Right lobe of liver (tissue), 4 donors: Measurements from ENCODE around the gene GABBR1.

Source experiments
- POLR2A ChIP-seq: fragments of 450-650 bp; IDR thresholded peaks from one replicate; pipeline ENCODE4 v1.6.1; 2017; ENCODE audit warnings: antibody characterized with exemption, mild to moderate bottlenecking
- TF ChIP-seq, protein P1 (sequence below), 4 donors: fragments of 200-600 bp in 3 of 4; fragments of 450-650 bp in 1 of 4; IDR thresholded peaks; one replicate each; pipeline versions ENCODE4 v1.5.1 to v1.8.0; 2016 to 2022; ENCODE audit warnings: antibody characterized with exemption in 4 of 4, mild to moderate bottlenecking in 2 of 4
- donor health status: DM: no; HTN: no; CAD: no.
- donor health status: DM: no; HTN: no; CAD: no.
- donor health status: DM: no; HTN: yes; CAD: no.

DNA sequence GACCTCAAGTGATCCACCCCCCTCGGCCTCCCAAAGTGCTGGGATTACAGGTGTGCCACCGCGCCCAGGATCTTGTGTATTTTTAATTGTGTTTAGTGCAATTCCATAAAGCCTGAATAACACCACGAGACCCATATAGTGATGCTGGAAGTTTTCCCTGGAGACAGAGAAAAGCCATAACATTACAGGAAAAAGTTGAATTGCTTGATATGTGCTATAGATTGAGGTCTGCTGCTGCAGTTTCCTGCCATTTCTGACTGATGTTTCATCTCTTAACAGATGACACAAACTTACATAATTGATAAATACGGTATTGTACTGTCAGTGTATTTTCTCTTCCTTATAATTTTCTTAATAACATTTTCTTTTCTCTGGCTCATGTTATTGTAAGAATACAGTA lies 66.1 kb downstream of the GABBR1 start:
- TF ChIP-seq, protein P1, sequence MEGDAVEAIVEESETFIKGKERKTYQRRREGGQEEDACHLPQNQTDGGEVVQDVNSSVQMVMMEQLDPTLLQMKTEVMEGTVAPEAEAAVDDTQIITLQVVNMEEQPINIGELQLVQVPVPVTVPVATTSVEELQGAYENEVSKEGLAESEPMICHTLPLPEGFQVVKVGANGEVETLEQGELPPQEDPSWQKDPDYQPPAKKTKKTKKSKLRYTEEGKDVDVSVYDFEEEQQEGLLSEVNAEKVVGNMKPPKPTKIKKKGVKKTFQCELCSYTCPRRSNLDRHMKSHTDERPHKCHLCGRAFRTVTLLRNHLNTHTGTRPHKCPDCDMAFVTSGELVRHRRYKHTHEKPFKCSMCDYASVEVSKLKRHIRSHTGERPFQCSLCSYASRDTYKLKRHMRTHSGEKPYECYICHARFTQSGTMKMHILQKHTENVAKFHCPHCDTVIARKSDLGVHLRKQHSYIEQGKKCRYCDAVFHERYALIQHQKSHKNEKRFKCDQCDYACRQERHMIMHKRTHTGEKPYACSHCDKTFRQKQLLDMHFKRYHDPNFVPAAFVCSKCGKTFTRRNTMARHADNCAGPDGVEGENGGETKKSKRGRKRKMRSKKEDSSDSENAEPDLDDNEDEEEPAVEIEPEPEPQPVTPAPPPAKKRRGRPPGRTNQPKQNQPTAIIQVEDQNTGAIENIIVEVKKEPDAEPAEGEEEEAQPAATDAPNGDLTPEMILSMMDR (IDR thresholded peaks at IDR 0.05) = no peak
- no peak for TF ChIP-seq POLR2A
